Tongue (tissue), 3 donors: ENCODE data around the gene THEM4. TPM values are rescaled to one million over a fixed set of nuclear protein-coding genes. Genes with fewer than 3 reads are reported as not detected.

Experiments
- DNase-seq: peaks from one replicate; pipeline ENCODE4 v3.0.0-alpha.2; 2015
- small RNA-seq: library from RNA; depleted of rRNA; stranded (forward); fragments of <200 nt; gene quantifications from one replicate; pipeline ENCODE3, GENCODE V24; 2014; ENCODE audit warnings: low replicate concordance
- total RNA-seq: library from RNA; depleted of rRNA; stranded (reverse); fragments of >200 nt; gene quantifications from one replicate; pipeline ENCODE4 v1.2.3, GENCODE V29; 2014

Gene THEM4
- total RNA-seq, 1 donor from 2014 or later, result 14.1 TPM

DNA sequence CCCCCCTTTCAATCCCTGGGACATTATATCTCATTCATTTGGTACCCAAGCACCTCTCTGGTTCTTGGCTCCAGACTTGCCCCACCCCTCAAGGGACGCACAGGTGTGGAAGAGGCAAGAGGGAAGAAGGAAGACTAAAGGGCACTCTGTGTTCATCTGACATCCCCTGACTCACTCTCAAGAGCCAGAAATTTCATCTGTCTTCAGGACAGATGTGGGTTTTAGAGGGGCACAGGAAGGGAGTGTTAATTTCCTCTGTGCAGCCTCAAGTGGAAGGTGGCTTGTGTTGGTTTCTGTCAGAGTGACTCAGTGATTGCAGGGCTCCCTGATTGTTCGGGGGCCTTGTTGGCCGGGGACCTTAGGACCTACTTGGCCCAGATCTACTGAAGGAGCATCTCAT is 72.1 kb downstream of the THEM4 start:
- DNase-seq, result no peak

DNA sequence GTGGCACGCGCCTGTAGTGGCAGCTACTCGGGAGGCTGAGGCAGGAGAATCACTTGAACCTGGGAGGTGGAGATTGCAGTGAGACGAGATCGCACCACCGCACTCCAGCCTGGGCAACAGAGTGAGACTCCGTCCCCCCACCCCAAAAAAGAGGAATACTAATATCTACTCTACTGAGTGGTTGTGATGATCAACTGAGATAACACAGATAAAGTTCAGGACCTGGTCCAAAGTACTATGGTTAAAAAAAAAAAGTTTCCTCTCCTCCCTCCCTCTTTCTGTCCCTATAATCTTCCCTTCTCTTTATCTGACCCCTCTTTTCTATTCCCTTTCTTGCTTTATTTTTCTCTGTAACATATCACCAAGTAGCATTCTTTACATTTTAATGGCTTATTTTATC is 73.7 kb downstream of the THEM4 start:
- DNase-seq, result no peak

DNA sequence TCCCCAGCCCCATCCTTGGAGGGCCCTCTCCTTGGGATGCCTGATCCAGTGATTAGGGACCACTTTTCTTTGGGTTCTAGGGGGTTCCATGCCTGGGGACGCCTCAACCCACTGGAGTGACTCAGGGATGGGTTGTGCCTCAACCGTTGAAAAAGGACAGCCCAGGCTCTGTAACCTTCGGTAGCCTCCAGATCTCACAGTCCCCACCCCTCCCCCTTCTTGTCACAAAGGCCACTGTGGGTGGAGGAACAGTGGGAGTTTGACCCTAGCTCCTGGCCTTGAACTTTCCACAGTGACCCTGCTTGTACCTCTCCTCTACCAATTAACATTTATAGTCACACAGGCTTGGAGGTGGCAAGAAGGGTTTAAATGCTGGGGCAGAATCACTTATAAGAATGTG is 75.1 kb downstream of the THEM4 start:
- no peak for DNase-seq

DNA sequence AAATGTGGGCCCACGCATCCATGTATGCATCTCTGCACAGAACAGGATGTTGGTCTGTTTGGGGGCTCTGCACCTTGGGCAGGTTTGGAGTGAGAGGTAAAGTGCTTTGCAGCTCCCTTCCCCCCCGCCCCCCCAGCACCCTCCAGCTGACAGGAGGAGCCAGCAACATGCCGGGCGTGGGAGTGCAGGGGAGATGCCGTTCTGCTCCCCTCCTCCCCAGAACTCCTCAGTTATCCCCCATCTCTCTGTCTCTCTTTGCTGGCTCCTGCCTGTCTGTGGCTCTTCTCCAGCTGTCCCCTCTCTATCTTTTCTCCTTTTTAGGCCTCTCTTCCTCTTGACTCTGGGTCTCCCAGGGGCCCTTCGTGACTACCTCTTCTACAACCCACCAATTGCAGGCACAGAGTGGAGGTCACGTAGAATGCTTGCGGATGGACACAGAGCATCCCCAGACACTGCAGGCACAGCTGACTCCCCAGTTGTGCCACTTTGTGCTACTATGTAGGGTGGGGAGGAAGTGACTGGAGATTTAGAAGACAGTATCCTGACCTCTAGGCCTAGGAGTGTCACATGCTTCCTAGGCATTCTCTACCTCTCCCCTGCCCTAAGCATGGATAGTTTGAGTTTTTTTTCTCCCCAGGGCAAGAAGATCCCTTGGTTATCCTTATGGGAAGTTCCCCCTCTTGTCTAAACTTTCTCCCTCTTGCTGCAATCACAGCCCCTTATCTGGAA is 76.0 kb downstream of the THEM4 start:
- DNase-seq, result no peak

DNA sequence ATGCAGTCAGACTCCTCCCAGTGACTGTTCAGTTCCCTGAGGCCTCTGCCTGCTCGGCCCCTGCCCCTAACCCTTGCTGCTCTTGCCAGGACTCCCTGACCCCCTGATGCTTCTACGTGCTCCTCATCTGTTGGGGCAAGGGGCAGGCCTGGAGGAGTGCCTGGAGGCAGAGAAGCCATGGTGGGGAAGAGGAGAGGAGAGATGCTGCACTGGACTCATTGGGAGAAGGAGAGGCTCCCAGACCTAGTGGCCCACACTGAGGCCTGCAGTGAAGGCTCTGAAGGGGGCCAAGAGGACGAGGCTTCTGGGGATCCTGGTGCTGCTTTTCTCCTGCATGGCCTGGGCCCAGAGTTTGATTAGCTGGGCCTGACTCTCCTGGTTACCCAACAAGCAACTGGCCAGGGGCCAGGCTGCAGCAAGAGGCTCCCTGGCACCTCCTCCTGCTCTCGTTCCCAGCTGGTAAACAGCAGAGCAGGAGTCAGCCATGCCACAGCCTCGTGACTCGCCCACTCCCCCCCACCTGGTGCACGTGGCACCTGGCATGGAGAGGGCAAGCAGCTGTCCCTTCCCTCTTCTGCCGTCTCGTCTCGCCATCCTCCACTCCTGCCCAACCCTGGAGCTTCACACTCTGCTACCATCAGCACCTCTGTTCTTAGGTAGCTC is 76.9 kb downstream of the THEM4 start:
- peak; percentile 68 for DNase-seq

DNA sequence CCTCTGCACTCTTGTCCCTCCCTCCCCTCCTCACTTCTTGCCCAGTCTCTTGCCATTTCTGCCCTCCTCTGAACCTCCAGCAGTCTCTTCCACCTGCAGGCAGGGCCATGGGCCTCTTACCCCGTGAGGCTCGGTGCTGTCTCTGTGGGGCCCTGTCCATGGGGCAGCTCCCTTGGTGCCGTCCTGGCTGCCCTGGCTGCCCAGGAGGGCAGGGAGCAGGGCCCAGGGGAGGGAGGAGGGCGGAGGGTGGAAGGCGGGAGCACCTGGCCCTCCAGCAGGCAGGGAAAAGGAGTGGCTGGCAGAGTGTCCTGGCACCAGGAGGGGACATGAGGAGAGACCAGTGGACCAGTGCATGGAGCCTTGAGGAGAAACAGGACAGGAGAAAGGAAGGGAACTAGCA is 77.7 kb downstream of the THEM4 start, which contains the start of gene RORC:
TSS of gene RORC (minus strand) at position 198 of the 400 bp plus-strand sequence. CDS start at position 160, 38 bp downstream.
- no peak for DNase-seq

DNA sequence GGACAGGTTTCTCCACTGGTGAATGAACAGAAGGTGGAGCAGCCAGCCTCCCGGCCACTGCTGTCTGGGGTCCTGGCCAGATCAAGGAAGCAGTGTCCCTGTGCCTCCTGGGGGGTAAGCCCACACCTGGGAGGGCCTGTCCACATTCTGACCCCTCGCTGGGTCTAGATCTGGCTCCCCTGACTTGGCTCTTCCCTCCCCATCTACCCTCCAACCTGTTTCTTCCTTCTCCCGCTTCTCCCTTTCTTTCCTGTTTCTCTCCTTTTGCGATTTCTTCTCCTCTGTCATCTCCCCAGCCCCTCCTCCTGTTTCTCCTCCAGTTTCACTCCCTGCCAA is 78.1 kb downstream of the THEM4 start:
- DNase-seq, result no peak

DNA sequence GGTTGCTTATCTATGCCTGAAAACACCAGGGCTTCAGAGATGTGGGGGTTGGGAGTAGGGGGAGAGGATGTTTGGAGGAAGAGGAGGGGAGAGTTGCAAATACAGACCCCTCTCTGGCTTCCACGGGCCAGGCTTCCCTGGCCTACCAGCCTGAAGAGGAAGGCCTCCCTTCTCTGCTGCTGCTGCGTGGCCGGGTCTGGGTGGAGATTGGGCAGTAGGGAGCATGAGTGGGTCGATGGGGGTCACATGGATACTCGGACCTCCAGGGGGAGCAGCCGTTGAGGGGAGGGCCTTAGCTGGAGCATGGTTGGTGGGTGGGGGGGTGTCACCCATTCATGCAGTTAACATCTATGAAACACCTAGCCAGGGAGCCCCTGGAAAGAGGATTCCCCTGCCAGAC is 79.3 kb downstream of the THEM4 start:
- DNase-seq, result no peak

DNA sequence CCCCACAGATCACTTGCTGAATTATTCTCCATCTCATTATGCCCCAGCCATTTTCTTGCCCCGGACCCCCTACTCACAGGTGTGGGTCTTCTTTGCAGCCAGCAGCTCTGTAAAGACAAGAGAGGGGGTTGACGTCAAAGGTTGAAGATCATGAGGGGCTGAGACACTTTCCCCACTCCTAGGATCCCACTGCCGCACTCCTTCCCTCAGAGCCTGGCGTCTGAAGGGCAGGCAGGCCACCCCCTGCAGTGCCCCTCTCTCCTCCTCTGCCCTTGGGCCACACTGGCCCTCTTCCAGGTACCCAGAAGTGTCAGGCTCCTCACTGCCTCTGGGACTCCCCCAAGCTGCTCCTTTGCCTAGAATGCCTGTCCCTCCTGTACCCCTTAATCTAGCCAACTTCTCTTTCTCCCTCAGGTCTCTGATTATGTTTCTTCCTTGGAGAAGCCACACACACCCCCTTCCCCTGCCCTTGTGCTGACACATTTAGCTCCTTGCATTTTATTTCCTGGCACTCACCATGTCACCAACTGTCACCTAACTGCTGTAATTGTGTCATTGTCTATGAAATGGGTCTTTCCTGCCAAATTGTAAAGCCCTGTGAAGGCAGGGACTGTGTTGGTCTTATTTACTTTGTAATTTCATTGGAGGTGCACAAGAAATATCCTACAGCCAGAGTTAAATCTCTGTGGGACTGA is 79.8 kb downstream of the THEM4 start:
- DNase-seq, result no peak

DNA sequence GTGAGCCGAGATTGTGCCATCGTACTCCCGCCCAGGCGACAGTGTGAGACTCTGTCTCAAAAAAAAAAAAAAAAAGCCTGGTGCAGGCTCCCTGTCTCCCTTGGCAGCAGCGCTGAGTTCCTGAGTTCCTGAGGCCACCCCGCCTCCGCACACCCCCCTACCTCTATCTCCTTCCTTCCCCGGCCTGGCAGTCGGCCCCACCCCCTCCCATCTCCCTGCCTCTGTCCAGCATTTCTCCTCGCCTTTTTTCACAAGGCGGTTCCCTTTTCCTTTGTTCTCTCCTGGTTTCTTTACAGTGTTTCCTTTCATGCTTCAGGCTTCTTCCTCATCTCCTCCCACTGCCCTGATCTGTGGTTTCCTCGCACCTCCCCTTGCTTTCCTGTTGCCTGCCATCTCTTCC is 80.4 kb downstream of the THEM4 start:
- peak; percentile 57 for DNase-seq

DNA sequence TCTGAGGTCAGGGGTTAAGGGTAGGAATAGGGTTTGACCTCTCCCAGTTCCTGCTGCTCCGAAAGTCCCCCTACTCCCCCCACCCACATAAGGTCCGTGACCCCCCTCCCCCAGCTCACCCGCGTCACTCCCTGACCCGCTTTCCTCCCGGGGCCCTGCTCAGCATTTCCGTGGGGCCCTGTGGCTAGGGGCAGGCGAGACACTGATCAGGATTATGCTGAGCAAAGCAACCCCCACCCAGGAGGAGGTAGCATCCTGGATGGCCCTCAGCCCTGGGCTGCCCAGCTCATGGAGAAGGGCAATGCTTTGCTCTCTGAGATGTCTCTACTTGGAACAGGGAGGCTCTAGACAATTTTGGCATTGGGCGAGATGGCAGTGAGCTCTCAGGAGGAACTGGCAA is 81.5 kb downstream of the THEM4 start:
- DNase-seq, result no peak

DNA sequence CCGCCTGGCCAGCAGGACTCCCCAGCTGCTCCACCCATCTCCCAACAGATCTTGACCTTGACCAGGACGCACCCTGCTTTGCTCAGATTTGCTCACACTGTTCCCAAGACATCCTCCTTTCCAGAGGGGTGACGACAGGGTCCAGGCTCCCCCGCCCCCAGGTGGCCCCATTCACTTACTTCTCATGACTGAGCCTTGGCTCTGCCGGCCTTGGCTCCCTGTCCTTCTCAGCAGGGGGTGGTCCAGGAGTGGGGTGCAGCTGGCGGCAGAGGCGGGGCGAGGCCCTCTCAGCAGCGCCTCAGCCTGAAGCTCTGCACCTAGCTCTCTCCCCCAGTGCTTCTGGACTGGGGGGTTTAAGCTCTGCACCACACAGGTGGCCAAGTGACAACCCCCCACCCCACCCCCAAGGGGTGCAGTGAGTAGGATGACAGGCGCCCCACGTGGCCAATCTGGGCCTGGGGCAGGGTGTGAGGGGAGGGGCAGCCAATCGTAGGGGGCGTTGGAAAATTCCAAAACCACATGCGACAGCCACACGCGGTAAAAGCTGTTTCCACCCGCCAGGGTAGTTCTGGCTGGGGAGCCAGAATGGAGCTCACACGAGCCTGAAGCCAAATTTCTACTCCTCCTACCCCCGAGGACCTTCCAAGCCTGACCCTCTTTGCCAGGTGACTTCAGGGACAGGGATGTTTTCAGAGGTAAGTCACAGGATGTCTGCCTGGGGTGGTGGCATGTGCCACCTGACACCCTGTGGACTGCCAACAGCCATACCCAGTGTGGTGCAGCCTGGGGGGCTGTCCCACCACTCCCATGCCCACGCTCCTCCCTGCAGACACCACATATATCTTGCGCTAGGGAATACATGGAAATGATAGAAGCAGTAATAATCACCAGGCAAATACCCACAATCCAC is 83.3 kb downstream of the THEM4 start:
- peak; percentile 32 for DNase-seq

DNA sequence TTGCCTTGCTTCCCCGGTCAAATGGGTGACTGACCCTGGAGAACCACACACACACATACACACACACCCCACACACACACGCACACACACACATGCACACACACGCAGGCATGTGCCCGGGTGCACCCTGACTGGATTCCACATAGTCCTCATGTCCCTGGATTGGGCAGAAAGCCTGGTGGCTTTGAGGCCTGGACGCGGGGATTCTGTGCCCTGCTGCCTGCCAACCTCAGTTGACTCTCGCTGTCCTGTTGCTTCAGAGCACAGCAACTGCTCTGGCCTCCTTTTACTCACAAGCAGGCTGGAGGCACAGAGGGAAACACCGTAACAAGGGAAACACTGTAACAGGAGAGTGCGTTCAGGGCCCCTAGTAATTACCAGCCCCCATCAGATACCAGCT is 84.1 kb downstream of the THEM4 start:
- DNase-seq, result peak; percentile 67

Small RNAs within 50 kb of the gene (small RNA-seq; reads per million reads assigned to genes)
- gene RF00019, result not detected

Other genes starting within 250 kb of the THEM4 start
- not detected for gene CELF3, start 192.7 kb downstream of the THEM4 start, total RNA-seq
- not detected for gene RIIAD1, start 188.0 kb downstream of the THEM4 start, total RNA-seq
- 62.1 TPM for gene MRPL9, start 146.0 kb downstream of the THEM4 start, total RNA-seq
- 6.7 TPM for gene TDRKH, start 119.0 kb downstream of the THEM4 start, total RNA-seq
- 0.41 TPM for gene LINGO4, start 104.1 kb downstream of the THEM4 start, total RNA-seq
- gene RORC, start 77.7 kb downstream of the THEM4 start, total RNA-seq, result 13.7 TPM
- gene C2CD4D, start 69.7 kb downstream of the THEM4 start, total RNA-seq, result not detected
- gene THEM5, start 55.8 kb downstream of the THEM4 start, total RNA-seq, result not detected
- 105 TPM for gene S100A10, start 84.3 kb upstream of the THEM4 start, total RNA-seq
- 36.0 TPM for gene S100A11, start 127.5 kb upstream of the THEM4 start, total RNA-seq
- not detected for gene TCHHL1, start 179.6 kb upstream of the THEM4 start, total RNA-seq
- not detected for gene TCHH, start 205.9 kb upstream of the THEM4 start, total RNA-seq
- not detected for gene RPTN, start 249.7 kb upstream of the THEM4 start, total RNA-seq